Stimulated activated naive CD4-positive, alpha-beta T cell (primary cell): ENCODE data around the gene GARNL3.

ENCODE experiments used
- DNase-seq, 6 experiments: peaks; one replicate each; lab custom pipeline; 2025; lab: John Stamatoyannopoulos, UW

Gene GARNL3

GRCh38 chr9:127349483-127350113 lies 85.0 kb downstream of the GARNL3 start:
- DNase-seq, result no peak

DNA sequence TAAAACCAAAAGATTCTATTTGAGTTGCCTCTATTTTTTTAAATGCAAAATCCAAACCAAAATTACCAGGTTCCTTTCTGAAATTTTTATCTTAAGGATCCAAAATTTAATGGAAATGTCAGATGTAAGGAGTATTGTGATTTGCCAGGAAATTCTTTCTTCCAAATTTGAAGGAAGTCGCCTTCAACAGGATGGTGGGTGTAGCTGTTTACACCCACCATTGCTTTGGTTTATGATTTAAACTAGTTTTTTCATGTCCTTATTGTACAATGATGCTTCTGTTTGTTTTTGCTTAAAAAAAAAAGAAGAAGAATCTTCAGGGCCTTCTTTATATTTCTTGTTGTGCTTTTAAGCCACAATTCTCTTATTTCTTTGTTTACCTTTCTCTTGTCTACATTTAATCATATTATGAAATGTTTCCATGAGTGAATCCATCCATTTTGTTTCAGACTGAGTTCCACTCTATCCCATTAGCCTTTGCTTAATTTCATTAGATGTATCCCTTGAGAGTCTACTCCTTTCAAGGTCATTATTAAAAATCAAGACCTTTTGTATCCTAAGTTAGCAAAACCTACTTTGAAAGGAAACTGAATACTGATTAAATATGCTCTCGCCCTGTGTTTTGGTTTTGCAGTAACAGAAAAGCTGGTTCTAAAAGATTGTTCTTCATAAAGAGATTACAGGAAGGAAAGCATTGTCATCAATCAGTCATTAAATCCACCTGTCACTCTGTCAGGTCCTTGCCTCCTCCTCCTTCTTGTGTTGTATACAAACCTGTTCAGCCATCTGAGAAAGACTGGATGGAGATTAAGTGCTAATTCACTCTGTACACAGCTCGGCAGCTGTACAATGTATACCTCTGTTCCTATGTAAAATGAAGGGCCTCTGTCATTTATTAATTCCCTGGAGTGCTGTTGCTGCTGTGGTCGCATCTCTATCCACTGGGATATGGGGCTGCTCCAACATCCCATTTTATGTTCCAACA lies 86.9 kb downstream of the GARNL3 start:
- DNase-seq, result no peak

- DNase-seq, result no peak
These were observed 89.3 kb downstream of the GARNL3 start for GRCh38 chr9:127353882-127354281.

DNA sequence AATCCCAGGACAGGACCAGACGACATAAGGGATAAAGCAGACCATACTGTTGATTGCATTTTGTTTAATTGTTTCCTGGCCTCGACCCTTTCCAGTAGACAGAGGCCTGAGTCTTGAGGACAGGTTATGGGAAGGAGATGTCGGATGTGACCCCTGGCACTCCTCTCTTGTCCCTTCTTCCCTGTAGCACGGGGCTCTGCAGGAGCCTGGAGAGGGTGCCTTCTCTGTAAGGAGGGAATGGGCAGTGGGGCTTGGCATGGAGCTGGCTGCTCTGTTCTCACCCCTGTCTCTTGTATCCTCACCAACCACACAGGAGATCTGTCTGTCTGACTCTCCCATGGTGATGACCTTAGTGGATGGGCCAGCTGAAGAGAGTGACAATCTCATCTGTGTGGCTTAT lies 92.3 kb downstream of the GARNL3 start:
- no peak for DNase-seq

- no peak for DNase-seq
These were observed 93.5 kb downstream of the GARNL3 start for GRCh38 chr9:127358023-127358535.

GRCh38 chr9:127358770-127359169 lies 94.2 kb downstream of the GARNL3 start:
- DNase-seq, result no peak

- DNase-seq, result no peak
These were observed 95.7 kb downstream of the GARNL3 start for GRCh38 chr9:127360250-127360649.

DNA sequence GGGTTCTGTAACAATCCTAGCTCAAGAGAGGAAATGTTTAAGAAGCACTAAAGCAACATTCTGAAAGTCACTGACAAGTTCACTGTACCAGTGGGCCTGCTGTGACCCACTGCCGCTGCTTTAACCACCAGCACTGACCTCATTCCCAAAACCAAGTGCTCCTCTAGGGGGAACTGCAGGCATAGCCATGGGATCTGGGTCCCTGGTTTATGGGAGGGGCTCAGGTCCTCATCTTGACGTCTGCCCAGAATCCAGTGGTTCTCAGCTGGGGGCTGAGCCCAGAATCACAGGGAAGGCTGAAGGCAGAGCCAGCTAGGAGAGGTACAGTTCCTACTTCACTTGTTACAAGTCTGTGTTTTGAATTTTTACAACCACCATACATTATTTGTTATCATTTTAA lies 96.3 kb downstream of the GARNL3 start:
- DNase-seq, result no peak

DNA sequence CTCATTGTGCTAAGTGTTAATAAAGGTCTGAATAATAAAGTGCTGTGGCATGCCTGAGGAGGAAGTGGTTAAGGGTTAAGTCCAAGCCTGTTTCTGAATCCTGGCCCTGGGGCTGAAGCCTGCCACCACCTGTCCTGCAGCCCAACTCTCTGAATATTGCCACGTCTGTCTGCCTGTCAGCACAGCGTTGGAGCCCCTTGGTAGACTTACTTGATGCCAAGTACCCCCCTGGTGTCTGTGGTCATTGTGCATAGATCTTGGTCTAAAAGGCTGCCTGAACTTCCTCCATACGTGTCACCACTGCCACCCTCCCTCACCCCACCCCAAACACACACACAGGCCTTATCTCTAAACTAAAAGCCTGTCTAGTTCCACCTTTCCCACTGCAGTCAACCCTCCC lies 97.0 kb downstream of the GARNL3 start:
- no peak for DNase-seq

DNA sequence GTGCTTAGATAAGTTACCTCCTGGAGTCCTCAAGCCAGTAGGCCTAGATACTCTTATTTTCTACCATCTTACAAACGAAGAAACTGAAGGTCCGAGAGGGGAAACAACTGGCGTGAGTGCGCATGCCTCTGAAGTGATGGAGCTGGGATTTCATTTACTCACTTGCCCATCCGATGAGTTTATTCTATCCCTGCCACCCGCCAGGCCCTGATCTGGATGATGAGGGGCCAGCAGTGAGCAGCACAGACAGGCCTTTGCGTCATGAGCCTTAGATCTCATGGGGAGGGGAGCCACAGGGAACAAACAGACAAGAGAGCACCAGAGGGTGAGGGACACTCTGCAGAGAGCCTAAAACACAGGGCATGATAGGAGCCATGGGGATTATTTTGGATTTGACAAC lies 98.3 kb downstream of the GARNL3 start:
- no peak for DNase-seq

- DNase-seq, result no peak
These were observed 100.9 kb downstream of the GARNL3 start for GRCh38 chr9:127365461-127365860.

GRCh38 chr9:127366594-127366993 lies 102.0 kb downstream of the GARNL3 start:
- no peak for DNase-seq

DNA sequence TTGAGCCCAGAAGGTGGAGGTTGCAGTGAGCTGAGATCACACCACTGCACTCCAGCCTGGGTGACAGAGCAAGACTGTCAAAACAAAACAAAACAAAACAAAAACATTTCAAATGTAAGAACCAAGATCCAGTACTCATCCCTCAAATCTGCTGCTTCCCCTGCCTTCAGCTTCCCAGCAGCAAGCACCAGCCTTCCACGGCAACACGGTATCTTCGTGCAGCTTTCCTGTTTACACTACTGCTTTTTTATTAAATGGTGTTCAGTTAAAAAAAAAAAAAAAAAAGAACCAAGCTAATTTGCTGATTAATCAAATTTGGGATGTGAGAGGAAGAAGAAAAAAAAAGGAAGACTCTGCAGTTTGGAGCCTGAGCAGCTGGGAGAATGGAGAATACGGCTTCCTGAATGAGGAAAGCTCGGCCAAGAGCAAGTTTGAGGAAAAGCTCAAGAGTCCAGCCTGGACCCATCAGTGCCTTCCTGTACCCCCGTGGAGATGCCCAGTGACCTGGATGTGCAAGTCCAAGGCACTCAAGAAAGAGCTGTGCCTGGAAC lies 104.4 kb downstream of the GARNL3 start:
- DNase-seq, result no peak

DNA sequence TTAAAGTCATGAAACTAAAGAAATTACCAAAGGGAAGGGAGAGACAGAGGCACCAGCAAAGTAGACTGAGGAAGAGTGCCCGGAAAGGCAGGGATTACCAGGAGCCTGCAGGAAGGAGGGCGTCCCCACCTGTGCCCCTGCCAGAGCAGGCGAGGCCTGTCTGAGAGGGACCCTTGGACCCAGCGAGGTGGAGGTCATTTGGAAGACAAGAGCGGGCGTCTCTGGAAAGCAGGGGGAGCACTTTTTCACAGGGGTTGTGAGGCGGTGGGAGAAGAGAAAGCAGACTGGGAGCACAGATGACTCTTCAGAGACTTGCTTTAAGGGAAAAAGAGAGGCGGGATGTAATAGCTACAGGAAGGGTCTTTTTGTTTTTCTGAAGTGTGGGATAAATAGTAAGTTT lies 104.9 kb downstream of the GARNL3 start:
- no peak for DNase-seq

DNA sequence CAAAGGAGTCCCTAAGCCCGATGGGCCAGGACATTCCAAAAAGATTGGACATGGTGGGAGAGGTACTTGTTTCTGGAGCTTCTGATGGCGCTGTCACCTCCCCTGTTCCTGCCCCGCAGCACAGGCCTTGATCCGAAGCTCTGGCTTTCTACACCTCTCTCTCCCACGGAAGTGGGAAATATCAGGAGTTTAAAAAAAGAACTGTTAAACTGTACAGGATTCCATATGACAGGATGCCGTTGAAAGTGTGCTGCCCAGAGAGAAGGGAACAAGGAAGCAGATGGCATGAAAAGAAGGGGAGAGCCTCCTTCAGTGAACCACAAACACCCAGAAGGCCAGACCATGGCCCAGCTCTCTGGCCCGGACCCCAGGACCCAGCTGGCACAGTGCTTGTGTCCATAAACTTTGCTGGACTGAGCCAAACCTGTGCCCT lies 105.6 kb downstream of the GARNL3 start:
- no peak for DNase-seq

- no peak for DNase-seq
These were observed 106.4 kb downstream of the GARNL3 start for GRCh38 chr9:127370672-127371648.

GRCh38 chr9:127380479-127380878 lies 115.9 kb downstream of the GARNL3 start:
- DNase-seq, result no peak

DNA sequence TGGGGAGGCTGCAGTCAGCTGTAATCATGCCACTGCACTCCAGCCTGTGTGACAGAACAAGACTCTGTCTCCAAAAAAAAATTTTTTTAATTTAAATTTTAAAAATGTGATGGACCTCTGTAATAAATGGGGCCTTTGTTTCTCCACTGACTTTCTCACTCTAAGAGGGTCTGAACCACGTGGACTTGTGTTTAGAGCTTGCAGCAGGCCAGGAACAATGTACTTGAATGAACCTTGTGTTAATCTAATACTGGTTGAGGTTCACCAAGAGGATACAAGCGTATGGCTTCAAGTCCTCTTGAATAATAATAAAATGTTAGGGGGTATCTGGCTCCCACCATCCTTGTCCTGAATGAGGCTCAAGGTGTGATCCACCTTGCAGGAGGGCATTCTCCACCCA lies 118.0 kb downstream of the GARNL3 start:
- DNase-seq, result no peak

- no peak for DNase-seq
These were observed 119.6 kb downstream of the GARNL3 start for GRCh38 chr9:127384016-127384730.

DNA sequence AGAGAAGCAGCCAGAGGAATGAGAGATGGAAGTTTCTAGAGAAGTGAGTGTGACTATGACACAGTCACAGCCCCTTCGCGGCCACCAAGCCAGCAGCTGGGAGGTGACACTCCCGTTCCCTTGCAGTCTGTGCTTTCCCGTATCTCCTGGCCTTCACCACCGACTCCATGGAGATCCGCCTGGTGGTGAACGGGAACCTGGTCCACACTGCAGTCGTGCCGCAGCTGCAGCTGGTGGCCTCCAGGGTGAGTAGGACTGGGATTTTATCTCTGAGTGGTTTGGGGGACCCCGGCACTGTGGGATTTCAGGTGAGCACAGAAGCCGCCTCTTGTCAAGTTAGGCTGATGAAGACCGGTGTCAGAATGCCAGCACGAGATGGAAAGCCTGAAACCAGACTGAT lies 120.3 kb downstream of the GARNL3 start:
- DNase-seq, result no peak

- DNase-seq, result no peak
These were observed 121.7 kb downstream of the GARNL3 start for GRCh38 chr9:127386249-127386648.
